ENCODE results near the gene LSM7.

DNA sequence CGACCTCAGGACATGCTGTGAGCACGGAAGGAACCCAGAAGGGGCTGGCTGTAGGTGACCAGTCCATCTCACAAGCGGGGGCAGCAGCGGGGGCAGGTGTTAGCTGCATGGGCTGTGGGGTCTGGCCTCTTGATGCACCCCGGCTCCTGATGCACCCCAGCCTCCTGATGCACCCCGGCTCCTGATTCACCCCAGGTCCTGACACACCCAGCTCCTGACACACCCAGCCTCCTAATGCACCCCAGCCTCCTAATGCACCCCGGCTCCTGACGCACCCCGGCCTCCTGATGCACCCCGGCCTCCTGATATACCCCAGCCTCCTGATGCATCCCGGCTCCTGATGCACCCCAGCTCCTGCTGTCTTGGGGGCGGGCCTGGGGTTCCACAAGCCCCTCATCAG lies 7.4 kb downstream of the LSM7 start:
- no peak for TF ChIP-seq CTCF (IDR thresholded peaks at IDR 0.05)
- no peak for TF ChIP-seq EP300 (IDR thresholded peaks at IDR 0.05)
